GM23248 (cell line): ENCODE results near the gene ISG15. TPM values are rescaled to one million over a fixed set of nuclear protein-coding genes. Genes with fewer than 3 reads are reported as not detected.

Experiments used
- DNase-seq: peaks from one replicate; pipeline ENCODE4 v3.0.0-alpha.2; 2015
- H2AFZ ChIP-seq: fragments of 200-600 bp; sonication (generic); 2 replicates; pipeline ENCODE4 v1.6.1; 2016; ENCODE audit warnings: antibody characterized with exemption
- H3F3A ChIP-seq: fragments of 200-600 bp; sonication (generic); 2 replicates; pipeline ENCODE4 v1.6.1; 2016; ENCODE audit warnings: mild to moderate bottlenecking, antibody characterized with exemption, mixed run types; ENCODE audit not compliant: insufficient read depth
- H3K27ac ChIP-seq: fragments of 200-600 bp; sonication (generic); 2 replicates; pipeline ENCODE4 v1.5.1; 2016; ENCODE audit warnings: mild to moderate bottlenecking
- H3K27me3 ChIP-seq: fragments of 200-600 bp; sonication (generic); replicated peaks from 2 replicates; pipeline ENCODE4 v1.6.1; 2016; ENCODE audit warnings: mild to moderate bottlenecking; ENCODE audit not compliant: insufficient read depth
- H3K36me3 ChIP-seq: fragments of 200-600 bp; sonication (generic); 2 replicates; pipeline ENCODE4 v1.6.1; 2016; ENCODE audit warnings: low read depth, mild to moderate bottlenecking
- H3K4me1 ChIP-seq: fragments of 200-600 bp; sonication (generic); 2 replicates; pipeline ENCODE4 v1.6.1; 2016; ENCODE audit warnings: mild to moderate bottlenecking; ENCODE audit not compliant: insufficient read depth
- H3K4me2 ChIP-seq: fragments of 200-600 bp; sonication (generic); one replicate; pipeline ENCODE4 v1.6.1; 2016; ENCODE audit warnings: mild to moderate bottlenecking; ENCODE audit not compliant: unreplicated experiment
- H3K4me3 ChIP-seq: fragments of 200-600 bp; sonication (generic); 2 replicates; pipeline ENCODE4 v1.5.1; 2016; ENCODE audit warnings: mild to moderate bottlenecking
- H3K79me2 ChIP-seq: fragments of 200-600 bp; sonication (generic); 2 replicates; pipeline ENCODE4 v1.6.1; 2016; ENCODE audit warnings: mild to moderate bottlenecking; ENCODE audit not compliant: insufficient read depth
- H3K9ac ChIP-seq: fragments of 200-600 bp; sonication (generic); 2 replicates; pipeline ENCODE4 v1.6.1; 2016; ENCODE audit warnings: mild to moderate bottlenecking
- H3K9me2 ChIP-seq: fragments of 200-600 bp; sonication (generic); 2 replicates; pipeline ENCODE4 v1.6.1; 2016; ENCODE audit warnings: mixed run types, mild to moderate bottlenecking, moderate library complexity; ENCODE audit not compliant: insufficient read depth
- H3K9me3 ChIP-seq: fragments of 200-600 bp; sonication (generic); one replicate; pipeline ENCODE4 v1.6.1; 2017; ENCODE audit warnings: low read depth
- H4K20me1 ChIP-seq: fragments of 200-600 bp; sonication (generic); 2 replicates; pipeline ENCODE4 v1.6.0; 2016; ENCODE audit not compliant: insufficient read depth
- EZH2 ChIP-seq: fragments of 200-600 bp; sonication (generic); IDR thresholded peaks from 2 replicates; pipeline ENCODE4 v1.6.1; 2018; ENCODE audit warnings: antibody characterized with exemption, mild to moderate bottlenecking; ENCODE audit not compliant: insufficient read depth, poor library complexity, severe bottlenecking
- EZH2phosphoT487 ChIP-seq: fragments of 200-600 bp; sonication (generic); IDR thresholded peaks from 2 replicates; pipeline ENCODE4 v1.6.1; 2018; ENCODE audit warnings: antibody characterized with exemption, moderate library complexity, mild to moderate bottlenecking, low read depth; ENCODE audit not compliant: insufficient read depth
- WGBS, 2 experiments: methylation state at CpG; one replicate each; pipeline ENCODE4 v1.1.6; 2015 to 2017; ENCODE audit warnings: low lambda C conversion rate in 2 of 2, low coverage in 1 of 2; ENCODE audit errors: missing lambda C conversion rate in 2 of 2; 5-methylcytosine and 5-hydroxymethylcytosine counted together
- in situ Hi-C: fragments of 300-500 bp; cut with MboI; formaldehyde crosslinking; loops from 2 replicates; pipeline ENCODE4 v1.15.0; 2020
- polyA plus RNA-seq: library from polyadenylated mRNA; unstranded; fragments of >200 nt; fragmentation: Nextera tagmentation; extraction: Ambion mirVana; gene quantifications from 2 replicates; pipeline ENCODE4 v1.2.1, GENCODE V29; 2016
- total RNA-seq: library from RNA; depleted of rRNA; stranded (reverse); fragments of >200 nt; shearing (Covaris generic); gene quantifications from 2 replicates; pipeline ENCODE4 v1.2.3, GENCODE V29; 2014

ISG15 gene
- total and polyA plus RNA-seq, 2 experiments from 2014 or later, result 41.2 to 77.0 TPM

DNA sequence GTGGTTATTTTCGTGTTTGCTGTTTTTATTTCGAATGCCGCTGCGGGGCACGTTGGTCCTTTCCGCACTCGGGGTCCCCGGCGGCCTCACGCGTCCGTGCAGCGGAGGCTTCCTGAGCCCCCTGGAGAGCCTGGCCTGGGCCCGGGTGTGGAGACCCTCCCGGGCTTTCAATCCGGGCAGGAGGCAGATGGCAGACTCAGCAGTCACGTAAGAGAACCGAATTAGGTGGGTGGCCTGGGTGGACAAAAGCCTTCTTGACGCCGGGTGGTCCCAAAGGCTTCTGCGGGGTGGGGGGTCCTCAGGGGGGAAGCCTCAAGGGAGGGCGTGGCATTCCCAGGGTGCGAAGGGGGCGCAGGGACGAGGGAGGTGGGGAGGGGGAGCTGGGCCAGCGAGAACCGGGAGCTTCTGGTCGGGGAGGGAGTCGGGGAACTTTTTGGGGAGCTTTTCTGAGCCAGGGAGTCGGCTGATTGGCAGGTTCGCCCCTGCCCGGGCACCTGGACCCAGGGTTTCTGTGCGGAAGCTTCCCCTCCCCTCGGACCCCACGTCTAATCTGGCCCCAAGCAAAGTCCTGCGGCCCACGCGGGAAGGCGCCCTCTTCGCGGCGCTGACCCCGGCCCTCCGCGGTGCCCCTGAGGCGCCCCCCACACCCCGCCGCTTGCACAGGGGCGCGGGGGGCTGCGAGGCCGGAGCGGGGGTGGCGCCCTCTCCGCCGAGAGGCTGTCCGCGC is 12.1 kb upstream of the ISG15 start:
- H3K27ac ChIP-seq, result peak overlapping the region; percentile 56
- peaks cover 2% of the 10 kb centered on the region; the same call in 1 of the 2 replicates for H3K27me3 ChIP-seq
- no peaks in the 10 kb centered on the region for H3K9me2 ChIP-seq
- 5 to 8% methylated on average over 18 to 58 of the region's 58 CpGs for WGBS, 2 experiments
- in situ Hi-C loops, result no loop called here
- no peaks in the 10 kb centered on the region for H4K20me1 ChIP-seq
- H3K9ac ChIP-seq, result peak overlapping the region; percentile 92
- peak overlapping the region; percentile 60; the same call in 1 of the 2 replicates for H2AFZ ChIP-seq
- no peaks in the 10 kb centered on the region for H3K79me2 ChIP-seq
- DNase-seq, result no peak
- no peaks in the 10 kb centered on the region; the same call in 1 of the 2 replicates for H3K4me1 ChIP-seq
- no peaks in the 10 kb centered on the region for H3F3A ChIP-seq
- peak overlapping the region; percentile 71 for H3K4me3 ChIP-seq
- H3K36me3 ChIP-seq, result no peaks in the 10 kb centered on the region
- no peaks in the 10 kb centered on the region for H3K9me3 ChIP-seq
- peak overlapping the region; percentile 53 for H3K4me2 ChIP-seq
- no peak for TF ChIP-seq EZH2phosphoT487
- TF ChIP-seq EZH2, result no peak

DNA sequence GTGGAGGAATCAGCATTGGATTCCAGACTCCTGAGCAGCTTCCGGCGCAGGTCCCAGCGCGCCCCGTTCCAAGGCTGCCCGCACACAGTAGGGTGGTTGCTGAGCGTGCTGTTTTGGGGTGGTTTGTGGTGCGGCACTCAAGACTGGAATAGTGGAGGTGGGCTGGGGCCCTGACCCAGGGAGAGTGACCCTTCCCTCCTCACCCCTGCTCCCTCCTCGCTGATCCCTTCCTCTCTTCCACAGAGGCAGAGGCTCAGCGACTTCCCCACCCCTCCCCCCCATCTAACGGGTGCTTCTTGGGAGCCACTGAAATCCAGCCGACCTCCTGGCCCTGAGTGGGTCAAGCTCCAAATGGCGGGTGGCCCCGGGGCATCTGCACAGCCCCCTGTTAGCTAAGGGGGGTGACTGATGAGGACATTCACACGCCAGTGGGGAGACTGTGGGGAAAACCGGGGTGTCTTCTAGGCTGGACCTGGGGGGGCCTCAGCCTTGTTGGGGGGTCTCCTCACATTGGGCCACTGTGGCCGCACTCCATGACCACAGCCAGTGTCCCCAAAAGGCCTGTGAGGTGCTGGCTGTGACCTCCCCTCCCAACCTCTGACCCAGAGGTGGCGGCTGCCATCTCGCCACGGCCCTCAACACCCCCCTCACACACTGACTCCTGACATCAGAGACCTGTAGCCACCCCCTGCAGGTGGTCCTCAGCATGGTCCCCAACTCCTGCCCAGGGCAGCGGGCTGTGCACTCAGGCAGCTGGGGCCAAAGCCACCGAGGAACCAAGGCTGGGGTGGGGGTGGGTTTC is 9.5 kb upstream of the ISG15 start:
- Histone ChIP-seq H3F3A (no peaks in the 10 kb centered on the region), H3K9me3 (no peaks in the 10 kb centered on the region), H3K4me2 (no peak overlapping the region), H2AFZ (no peak overlapping the region), H3K4me1 (no peaks in the 10 kb centered on the region; the same call in 1 of the 2 replicates), H3K9me2 (no peaks in the 10 kb centered on the region), H3K27me3 (no peaks in the 10 kb centered on the region), H3K9ac (no peak overlapping the region), H4K20me1 (no peaks in the 10 kb centered on the region), H3K79me2 (no peaks in the 10 kb centered on the region), H3K27ac (no peak overlapping the region), H3K36me3 (no peaks in the 10 kb centered on the region), H3K4me3 (no peak overlapping the region)
- TF ChIP-seq EZH2phosphoT487, result no peak
- TF ChIP-seq EZH2, result no peak
- 80 to 85% methylated on average over 20 to 22 of the region's 22 CpGs for WGBS, 2 experiments
- no peak for DNase-seq
- in situ Hi-C loops, result no loop called here

DNA sequence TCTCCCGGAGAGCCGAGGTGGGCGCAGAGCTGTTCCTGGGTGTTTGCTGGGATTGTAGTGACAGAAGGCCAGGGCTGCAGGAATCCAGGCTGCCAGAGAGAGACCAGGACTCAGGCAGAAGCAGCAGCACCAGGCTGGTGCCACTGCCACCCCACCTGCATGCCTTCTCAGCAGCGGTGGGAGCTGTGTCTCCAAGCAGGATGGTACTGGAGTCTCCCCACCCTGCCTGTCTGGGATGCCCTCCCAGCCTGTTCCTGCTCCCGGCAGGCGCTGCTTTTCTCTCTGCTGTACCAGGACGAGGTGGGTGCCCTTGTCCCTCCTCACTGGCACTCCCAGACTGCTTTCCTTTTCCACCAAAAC is 8.9 kb upstream of the ISG15 start:
- Histone ChIP-seq H3K9ac (no peak overlapping the region), H3K9me3 (no peaks in the 10 kb centered on the region), H3K4me1 (no peaks in the 10 kb centered on the region; the same call in 1 of the 2 replicates), H3K27ac (no peak overlapping the region), H3K9me2 (no peaks in the 10 kb centered on the region), H4K20me1 (no peaks in the 10 kb centered on the region), H3K36me3 (no peaks in the 10 kb centered on the region), H3K4me3 (no peak overlapping the region), H3F3A (no peaks in the 10 kb centered on the region), H2AFZ (no peak overlapping the region), H3K4me2 (no peak overlapping the region), H3K79me2 (no peaks in the 10 kb centered on the region), H3K27me3 (no peaks in the 10 kb centered on the region)
- no peak for DNase-seq
- 44 to 47% methylated on average over 7 of the region's 7 CpGs for WGBS, 2 experiments
- TF ChIP-seq EZH2phosphoT487 (no peak), EZH2 (no peak)
- in situ Hi-C loops, result no loop called here

DNA sequence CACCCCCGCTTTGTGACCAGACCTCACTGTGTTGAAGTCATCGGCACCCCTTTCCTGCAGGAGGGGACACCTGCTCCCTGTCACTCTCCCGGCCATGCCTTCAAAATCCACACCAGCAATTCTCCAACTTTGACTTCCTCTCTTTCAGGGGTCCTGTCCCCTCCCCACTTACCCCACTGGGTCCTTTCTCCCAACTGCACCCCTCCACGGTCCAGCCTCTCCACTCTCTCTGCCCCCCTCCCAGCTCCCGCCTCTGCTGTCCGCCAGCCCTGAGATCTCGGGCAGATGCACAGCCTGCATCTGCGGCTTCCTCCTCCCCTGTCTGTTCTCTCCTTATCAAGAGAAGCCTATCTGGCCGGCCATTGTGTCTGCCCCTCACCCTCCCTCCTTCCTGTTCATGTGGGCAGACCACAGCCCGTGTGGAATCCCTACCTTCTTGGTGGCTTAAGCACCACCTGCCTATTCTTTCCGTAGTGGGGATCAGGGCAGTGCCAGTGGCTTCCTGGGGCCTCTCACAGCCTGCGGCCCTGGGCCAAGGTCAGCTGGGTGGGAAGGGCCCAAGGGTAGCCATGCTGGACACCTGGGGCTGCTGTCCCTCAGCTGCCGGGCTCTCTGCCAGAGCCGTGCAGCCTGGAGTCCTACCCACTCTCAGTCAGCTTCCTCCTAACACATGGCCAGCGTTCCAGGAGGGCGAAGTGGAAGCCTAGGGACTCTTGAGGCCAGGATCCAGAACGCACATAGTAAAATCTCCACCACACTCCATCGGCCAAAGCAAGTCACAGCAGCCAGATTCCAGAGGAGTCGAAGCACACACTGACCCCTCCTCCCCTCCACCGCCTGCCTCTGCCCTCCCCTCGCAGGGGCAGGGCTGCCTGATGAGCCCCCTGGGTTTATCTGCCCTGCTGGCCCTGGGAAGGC is 8.3 kb upstream of the ISG15 start:
- in situ Hi-C loops, result no loop called here
- WGBS, 2 experiments, result 28% methylated on average over 21 of the region's 21 CpGs

More for the DNA sequence above, 8.3 kb upstream of the ISG15 start:
- H3K4me3 ChIP-seq, result no peak overlapping the region
- no peaks in the 10 kb centered on the region; the same call in 1 of the 2 replicates for H3K4me1 ChIP-seq
- H3K4me2 ChIP-seq, result no peak overlapping the region
- no peaks in the 10 kb centered on the region for H3F3A ChIP-seq
- no peaks in the 10 kb centered on the region for H3K9me2 ChIP-seq
- H3K79me2 ChIP-seq, result no peaks in the 10 kb centered on the region
- TF ChIP-seq EZH2phosphoT487 (no peak), EZH2 (no peak)
- no peaks in the 10 kb centered on the region for H4K20me1 ChIP-seq
- H3K27me3 ChIP-seq, result no peaks in the 10 kb centered on the region
- no peak overlapping the region for H3K9ac ChIP-seq
- DNase-seq, result peak; percentile 62
- no peak overlapping the region for H2AFZ ChIP-seq
- H3K36me3 ChIP-seq, result no peaks in the 10 kb centered on the region
- H3K27ac ChIP-seq, result no peak overlapping the region
- no peaks in the 10 kb centered on the region for H3K9me3 ChIP-seq
